Mononuclear cell (primary cell): ENCODE data around the gene AFG1L. TPM values are rescaled to one million over a fixed set of nuclear protein-coding genes. Genes with fewer than 3 reads are reported as not detected.
"Not testable (repeated sequence)": the region's sequence is repeated elsewhere in the genome, so short reads cannot be mapped to it uniquely, and the experiment has no call there.

ENCODE experiments used
- H3K27me3 ChIP-seq: 2 replicates; pipeline ENCODE4 v1.6.0; 2011; ENCODE audit warnings: low read length, control low read depth; ENCODE audit not compliant: insufficient read depth
- H3K4me1 ChIP-seq: 2 replicates; pipeline ENCODE4 v1.5.1; 2011; ENCODE audit warnings: mild to moderate bottlenecking, low read length, control low read depth; ENCODE audit not compliant: insufficient read depth
- H3K4me3 ChIP-seq: 2 replicates; pipeline ENCODE4 v1.5.1; 2011; ENCODE audit warnings: mild to moderate bottlenecking, low read length, moderate library complexity
- H3K9me3 ChIP-seq: 2 replicates; pipeline ENCODE4 v1.5.1; 2011; ENCODE audit warnings: low read depth, mild to moderate bottlenecking, control low read depth, low read length
- total RNA-seq: library from RNA; depleted of rRNA; stranded (reverse); fragments of >200 nt; gene quantifications from one replicate; pipeline ENCODE4 v1.2.3, GENCODE V29; 2012

Gene AFG1L
- total RNA-seq, 1 donor = 3.0 TPM

- Histone ChIP-seq H3K27me3 (no peaks in the 10 kb centered on the region), H3K4me1 (no peaks in the 10 kb centered on the region), H3K9me3 (no peaks in the 10 kb centered on the region), H3K4me3 (no peak overlapping the region)
Observed at GRCh38 chr6:108274546-108274945, 20.3 kb upstream of the AFG1L start.

- Histone ChIP-seq H3K4me1 (no peaks in the 10 kb centered on the region), H3K9me3 (no peaks in the 10 kb centered on the region), H3K27me3 (no peaks in the 10 kb centered on the region), H3K4me3 (no peak overlapping the region)
Observed at GRCh38 chr6:108275976-108276375, 18.9 kb upstream of the AFG1L start.

GRCh38 chr6:108277295-108277694, 17.6 kb upstream of the AFG1L start:
- H3K27me3 ChIP-seq = no peaks in the 10 kb centered on the region
- H3K4me1 ChIP-seq = no peaks in the 10 kb centered on the region
- no peak overlapping the region for H3K4me3 ChIP-seq
- no peaks in the 10 kb centered on the region for H3K9me3 ChIP-seq

- Histone ChIP-seq H3K4me3 (no peak overlapping the region), H3K27me3 (no peaks in the 10 kb centered on the region), H3K4me1 (no peaks in the 10 kb centered on the region), H3K9me3 (no peaks in the 10 kb centered on the region)
Observed at GRCh38 chr6:108277831-108278230, 17.0 kb upstream of the AFG1L start.

- Histone ChIP-seq H3K4me1 (no peaks in the 10 kb centered on the region), H3K9me3 (no peaks in the 10 kb centered on the region), H3K27me3 (no peaks in the 10 kb centered on the region), H3K4me3 (no peak overlapping the region)
Observed at GRCh38 chr6:108285381-108285780, 9.5 kb upstream of the AFG1L start.

GRCh38 chr6:108286366-108286765, 8.5 kb upstream of the AFG1L start:
- Histone ChIP-seq H3K4me3 (no peak overlapping the region), H3K27me3 (no peaks in the 10 kb centered on the region), H3K4me1 (no peaks in the 10 kb centered on the region), H3K9me3 (no peaks in the 10 kb centered on the region)

GRCh38 chr6:108287373-108287772, 7.5 kb upstream of the AFG1L start:
- Histone ChIP-seq H3K9me3 (no peaks in the 10 kb centered on the region), H3K27me3 (no peaks in the 10 kb centered on the region), H3K4me1 (no peaks in the 10 kb centered on the region), H3K4me3 (no peak overlapping the region)

- no peak overlapping the region for H3K4me3 ChIP-seq
- no peaks in the 10 kb centered on the region for H3K9me3 ChIP-seq
- H3K4me1 ChIP-seq = peaks cover 2% of the 10 kb centered on the region
- no peaks in the 10 kb centered on the region for H3K27me3 ChIP-seq
Observed at GRCh38 chr6:108288742-108289141, 6.1 kb upstream of the AFG1L start.

GRCh38 chr6:108291091-108291490, 3.8 kb upstream of the AFG1L start:
- H3K27me3 ChIP-seq = no peaks in the 10 kb centered on the region
- no peaks in the 10 kb centered on the region for H3K9me3 ChIP-seq
- H3K4me3 ChIP-seq = no peak overlapping the region
- H3K4me1 ChIP-seq = peaks cover 15% of the 10 kb centered on the region

- H3K27me3 ChIP-seq, H3K9me3 ChIP-seq, H3K4me3 ChIP-seq: not testable (repeated sequence)
- H3K4me1 ChIP-seq = peaks cover 15% of the 10 kb centered on the region
Observed at GRCh38 chr6:108292561-108292960, 2.3 kb upstream of the AFG1L start.

GRCh38 chr6:108293527-108294296, 1.1 kb upstream of the AFG1L start:
- Histone ChIP-seq H3K4me3 (peak overlapping the region; percentile 79), H3K9me3 (no peaks in the 10 kb centered on the region), H3K27me3 (no peaks in the 10 kb centered on the region)

GRCh38 chr6:108294297-108294726, 542 bp upstream of the AFG1L start:
- Histone ChIP-seq H3K4me1 (peaks cover 15% of the 10 kb centered on the region), H3K27me3 (no peaks in the 10 kb centered on the region), H3K9me3 (no peaks in the 10 kb centered on the region), H3K4me3 (peak overlapping the region; percentile 79)

More at GRCh38 chr6:108293527-108294296, 1.1 kb upstream of the AFG1L start:
- peaks cover 15% of the 10 kb centered on the region for H3K4me1 ChIP-seq

GRCh38 chr6:108295676-108296075, 822 bp downstream of the AFG1L start:
- H3K9me3 ChIP-seq = no peaks in the 10 kb centered on the region
- H3K27me3 ChIP-seq = no peaks in the 10 kb centered on the region
- peaks cover 15% of the 10 kb centered on the region for H3K4me1 ChIP-seq
- peak overlapping the region; percentile 79 for H3K4me3 ChIP-seq

GRCh38 chr6:108302386-108302785, 7.5 kb downstream of the AFG1L start:
- H3K4me1 ChIP-seq = no peaks in the 10 kb centered on the region
- H3K4me3 ChIP-seq = no peak overlapping the region
- no peaks in the 10 kb centered on the region for H3K27me3 ChIP-seq
- no peaks in the 10 kb centered on the region for H3K9me3 ChIP-seq

- Histone ChIP-seq H3K27me3 (no peaks in the 10 kb centered on the region), H3K9me3 (no peaks in the 10 kb centered on the region), H3K4me1 (no peaks in the 10 kb centered on the region), H3K4me3 (no peak overlapping the region)
Observed at GRCh38 chr6:108304646-108305045, 9.8 kb downstream of the AFG1L start.

GRCh38 chr6:108308641-108309040, 13.8 kb downstream of the AFG1L start:
- not testable (repeated sequence) for H3K9me3 ChIP-seq

More at GRCh38 chr6:108308641-108309040, 13.8 kb downstream of the AFG1L start:
- H3K4me1 ChIP-seq, H3K4me3 ChIP-seq, H3K27me3 ChIP-seq: not testable (repeated sequence)
